Measurements from ENCODE around the gene APLP2.

APLP2 gene

GRCh38 chr11:130145311-130145812 is 75.7 kb downstream of the APLP2 start:
- TF ChIP-seq EP300 (IDR thresholded peaks at IDR 0.05; ENCODE audit: borderline replicate concordance) = no peak
- no peak for TF ChIP-seq RAD21 (IDR thresholded peaks at IDR 0.05; ENCODE audit: low read depth)
- no peak for TF ChIP-seq EGR1 (IDR thresholded peaks at IDR 0.05)
- TF ChIP-seq YY1 (IDR thresholded peaks at IDR 0.05; ENCODE audit: low read depth) = no peak
- TF ChIP-seq TEAD4 (IDR thresholded peaks at IDR 0.05) = no peak
- TF ChIP-seq, protein P1, sequence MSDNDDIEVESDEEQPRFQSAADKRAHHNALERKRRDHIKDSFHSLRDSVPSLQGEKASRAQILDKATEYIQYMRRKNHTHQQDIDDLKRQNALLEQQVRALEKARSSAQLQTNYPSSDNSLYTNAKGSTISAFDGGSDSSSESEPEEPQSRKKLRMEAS (IDR thresholded peaks at IDR 0.05) = no peak
- no peak for TF ChIP-seq ZBTB7A (IDR thresholded peaks at IDR 0.05; ENCODE audit: low read depth)
- TF ChIP-seq NFIC (IDR thresholded peaks at IDR 0.05) = no peak
- no peak for TF ChIP-seq TAF1 (IDR thresholded peaks at IDR 0.05; ENCODE audit: low read depth)
- TF ChIP-seq, protein P2, sequence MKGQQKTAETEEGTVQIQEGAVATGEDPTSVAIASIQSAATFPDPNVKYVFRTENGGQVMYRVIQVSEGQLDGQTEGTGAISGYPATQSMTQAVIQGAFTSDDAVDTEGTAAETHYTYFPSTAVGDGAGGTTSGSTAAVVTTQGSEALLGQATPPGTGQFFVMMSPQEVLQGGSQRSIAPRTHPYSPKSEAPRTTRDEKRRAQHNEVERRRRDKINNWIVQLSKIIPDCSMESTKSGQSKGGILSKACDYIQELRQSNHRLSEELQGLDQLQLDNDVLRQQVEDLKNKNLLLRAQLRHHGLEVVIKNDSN (IDR thresholded peaks at IDR 0.05) = no peak
- no peak for TF ChIP-seq TCF12 (IDR thresholded peaks at IDR 0.05; ENCODE audit: low read depth)
- TF ChIP-seq CREB1 (IDR thresholded peaks at IDR 0.05; ENCODE audit: low read depth) = no peak
- no peak for TF ChIP-seq FOXM1 (IDR thresholded peaks at IDR 0.05; ENCODE audit: borderline replicate concordance, low read depth)
- no peak for TF ChIP-seq CEBPB (IDR thresholded peaks at IDR 0.05)
- TF ChIP-seq REST (IDR thresholded peaks at IDR 0.05; ENCODE audit: low read depth) = no peak

GRCh38 chr11:130145975-130146776 is 76.5 kb downstream of the APLP2 start:
- TF ChIP-seq RAD21 (IDR thresholded peaks at IDR 0.05; ENCODE audit: low read depth) (peak; percentile 48), EGR1 (IDR thresholded peaks at IDR 0.05) (no peak), TEAD4 (IDR thresholded peaks at IDR 0.05) (peak; percentile 91), REST (IDR thresholded peaks at IDR 0.05; ENCODE audit: low read depth) (no peak), FOXM1 (IDR thresholded peaks at IDR 0.05; ENCODE audit: borderline replicate concordance, low read depth) (no peak), CEBPB (IDR thresholded peaks at IDR 0.05) (no peak), NFIC (IDR thresholded peaks at IDR 0.05) (0 out of 2 replicates have a peak, but pooled peaks have one; percentile 1), EP300 (IDR thresholded peaks at IDR 0.05; ENCODE audit: borderline replicate concordance) (peak; percentile 57; the same call in 1 of the 2 replicates), CREB1 (IDR thresholded peaks at IDR 0.05; ENCODE audit: low read depth) (no peak), TCF12 (IDR thresholded peaks at IDR 0.05; ENCODE audit: low read depth) (peak; percentile 82), YY1 (IDR thresholded peaks at IDR 0.05; ENCODE audit: low read depth) (no peak), TAF1 (IDR thresholded peaks at IDR 0.05; ENCODE audit: low read depth) (no peak), ZBTB7A (IDR thresholded peaks at IDR 0.05; ENCODE audit: low read depth) (no peak)
- TF ChIP-seq, protein P1 (IDR thresholded peaks at IDR 0.05) = peak; percentile 95
- TF ChIP-seq, protein P2 (IDR thresholded peaks at IDR 0.05) = no peak

GRCh38 chr11:130146796-130147195 is 77.1 kb downstream of the APLP2 start:
- no peak for TF ChIP-seq CREB1 (IDR thresholded peaks at IDR 0.05; ENCODE audit: low read depth)
- no peak for TF ChIP-seq ZBTB7A (IDR thresholded peaks at IDR 0.05; ENCODE audit: low read depth)
- TF ChIP-seq, protein P1 (IDR thresholded peaks at IDR 0.05) = no peak
- no peak for TF ChIP-seq YY1 (IDR thresholded peaks at IDR 0.05; ENCODE audit: low read depth)
- no peak for TF ChIP-seq EP300 (IDR thresholded peaks at IDR 0.05; ENCODE audit: borderline replicate concordance)
- no peak for TF ChIP-seq TEAD4 (IDR thresholded peaks at IDR 0.05)
- TF ChIP-seq, protein P2 (IDR thresholded peaks at IDR 0.05) = no peak
- no peak for TF ChIP-seq REST (IDR thresholded peaks at IDR 0.05; ENCODE audit: low read depth)
- no peak for TF ChIP-seq RAD21 (IDR thresholded peaks at IDR 0.05; ENCODE audit: low read depth)
- no peak for TF ChIP-seq EGR1 (IDR thresholded peaks at IDR 0.05)
- TF ChIP-seq TCF12 (IDR thresholded peaks at IDR 0.05; ENCODE audit: low read depth) = no peak

Measured in Ishikawa (cell line).